ENCODE results near the gene TMEM208. TPM values are rescaled to one million over a fixed set of nuclear protein-coding genes. Genes with fewer than 3 reads are reported as not detected.

TMEM208 gene
- total RNA-seq, 2 donors from 2014 or later: 25.1 to 33.1 TPM

GRCh38 chr16:67245674-67246080 lies 18.7 kb downstream of the TMEM208 start:
- DNase-seq (ENCODE audit: low spot score): no peak
- intact Hi-C loops (cut with DNase I): no loop called here

GRCh38 chr16:67246081-67246755 lies 19.3 kb downstream of the TMEM208 start:
- intact Hi-C loops (cut with DNase I): no loop called here
- peak; percentile 93 for DNase-seq (ENCODE audit: low spot score)

- DNase-seq (ENCODE audit: low spot score): no peak
- intact Hi-C loops (cut with DNase I): no loop called here
Measured at GRCh38 chr16:67246756-67247191, 19.8 kb downstream of the TMEM208 start.

GRCh38 chr16:67247192-67248072 lies 20.5 kb downstream of the TMEM208 start, which contains the start of gene FHOD1:
TSS of gene FHOD1 (minus strand) at chr16:67247481. CDS start at chr16:67247410, 71 bp downstream.
- DNase-seq (ENCODE audit: low spot score): peak; percentile 100
- intact Hi-C loops (cut with DNase I): no loop called here

GRCh38 chr16:67248073-67248400 lies 21.1 kb downstream of the TMEM208 start:
- DNase-seq (ENCODE audit: low spot score): no peak
- intact Hi-C loops (cut with DNase I): no loop called here

- intact Hi-C loops (cut with DNase I): no loop called here
- DNase-seq (ENCODE audit: low spot score): no peak
Measured at GRCh38 chr16:67248401-67249177, 21.7 kb downstream of the TMEM208 start, which contains the start of gene SLC9A5. TSS of gene SLC9A5 (plus strand) at chr16:67248979. CDS start at chr16:67249015, 36 bp downstream.

- no peak for DNase-seq (ENCODE audit: low spot score)
Measured at GRCh38 chr16:67249178-67250044, 22.5 kb downstream of the TMEM208 start.

GRCh38 chr16:67250045-67250327 lies 23.1 kb downstream of the TMEM208 start:
- intact Hi-C loops (cut with DNase I): no loop called here

More at GRCh38 chr16:67249178-67250044, 22.5 kb downstream of the TMEM208 start:
- intact Hi-C loops (cut with DNase I): no loop called here

GRCh38 chr16:67252609-67253497 lies 25.9 kb downstream of the TMEM208 start:
- intact Hi-C loops (cut with DNase I): no loop called here
- DNase-seq (ENCODE audit: low spot score): peak; percentile 65

More at GRCh38 chr16:67250045-67250327, 23.1 kb downstream of the TMEM208 start:
- peak; percentile 2 for DNase-seq (ENCODE audit: low spot score)

GRCh38 chr16:67254801-67255552 lies 28.0 kb downstream of the TMEM208 start:
- intact Hi-C loops (cut with DNase I): no loop called here
- DNase-seq (ENCODE audit: low spot score): peak; percentile 58

GRCh38 chr16:67255553-67256221 lies 28.8 kb downstream of the TMEM208 start:
- intact Hi-C loops (cut with DNase I): no loop called here
- DNase-seq (ENCODE audit: low spot score): peak; percentile 60

GRCh38 chr16:67256701-67257230 lies 29.8 kb downstream of the TMEM208 start:
- intact Hi-C loops (cut with DNase I): no loop called here
- DNase-seq (ENCODE audit: low spot score): peak; percentile 62

- DNase-seq (ENCODE audit: low spot score): peak; percentile 46
- intact Hi-C loops (cut with DNase I): loop anchor here in 1 of 2 donors (1.0 kb wide), 1 partner anchor 20 kb away; no protein-coding TSS in a partner anchor
Measured at GRCh38 chr16:67257486-67258160, 30.7 kb downstream of the TMEM208 start.

GRCh38 chr16:67258161-67258835 lies 31.4 kb downstream of the TMEM208 start:
- intact Hi-C loops (cut with DNase I): loop anchor here in 1 of 2 donors (1.0 kb wide), 1 partner anchor 21 kb away; no protein-coding TSS in a partner anchor
- DNase-seq (ENCODE audit: low spot score): peak; percentile 70

GRCh38 chr16:67259705-67260104 lies 32.8 kb downstream of the TMEM208 start:
- intact Hi-C loops (cut with DNase I): no loop called here

More at GRCh38 chr16:67259705-67260104, 32.8 kb downstream of the TMEM208 start:
- peak; percentile 35 for DNase-seq (ENCODE audit: low spot score)

All from posterior vena cava (tissue), 2 donors.